Measurements from ENCODE around the gene ERBB3.
"Not testable (repeated sequence)": the region's sequence is repeated elsewhere in the genome, so short reads cannot be mapped to it uniquely, and the experiment has no call there.

Gene ERBB3

GRCh38 chr12:56116267-56117081 lies 36.5 kb downstream of the ERBB3 start, which contains the start of gene RPL41:
Gene RPL41 (plus strand): TSS chr12:56116633.
- DNase-seq, result peak; percentile 88 to 99

GRCh38 chr12:56117082-56117706 lies 37.2 kb downstream of the ERBB3 start:
- DNase-seq, result not testable (repeated sequence)

GRCh38 chr12:56117778-56118687 lies 38.1 kb downstream of the ERBB3 start, which contains the start of gene ZC3H10:
Gene ZC3H10 (plus strand): TSS chr12:56118266. CDS start chr12:56120563, 2,297 bp downstream.
- DNase-seq, result peak; percentile 97

GRCh38 chr12:56118688-56119357 lies 38.9 kb downstream of the ERBB3 start:
- DNase-seq, result peak in 1 of 2 donors; percentile 27

- DNase-seq, result peak; percentile 78 to 86
These were observed 39.4 kb downstream of the ERBB3 start for GRCh38 chr12:56119361-56119796.

GRCh38 chr12:56120158-56120846 lies 40.3 kb downstream of the ERBB3 start:
- no peak for DNase-seq

GRCh38 chr12:56121204-56121870 lies 41.4 kb downstream of the ERBB3 start:
- no peak for DNase-seq

GRCh38 chr12:56122637-56123036 lies 42.7 kb downstream of the ERBB3 start:
- no peak for DNase-seq

GRCh38 chr12:56124133-56124532 lies 44.2 kb downstream of the ERBB3 start:
- DNase-seq, result no peak

- peak; percentile 48 to 55 for DNase-seq
These were observed 46.8 kb downstream of the ERBB3 start for GRCh38 chr12:56126732-56127239.

GRCh38 chr12:56127485-56127887 lies 47.5 kb downstream of the ERBB3 start:
- no peak for DNase-seq

GRCh38 chr12:56127888-56128669 lies 48.1 kb downstream of the ERBB3 start, which contains the start of gene ESYT1:
Gene ESYT1 (plus strand): TSS chr12:56128267. CDS start chr12:56128320, 53 bp downstream.
- peak; percentile 99 to 100 for DNase-seq

- DNase-seq, result peak; percentile 31 to 32
These were observed 48.8 kb downstream of the ERBB3 start for GRCh38 chr12:56128670-56129205.

GRCh38 chr12:56129206-56129941 lies 49.4 kb downstream of the ERBB3 start:
- peak; percentile 54 to 62 for DNase-seq

- DNase-seq, result no peak
These were observed 50.1 kb downstream of the ERBB3 start for GRCh38 chr12:56129942-56130495.

- no peak for DNase-seq
These were observed 50.9 kb downstream of the ERBB3 start for GRCh38 chr12:56130876-56131275.

- no peak for DNase-seq
These were observed 54.9 kb downstream of the ERBB3 start for GRCh38 chr12:56134897-56135296.

GRCh38 chr12:56137853-56138571 lies 58.0 kb downstream of the ERBB3 start:
- no peak for DNase-seq

All from inflammatory macrophage treated with lipopolysaccharide for 1 hour (primary cell).